GM18519 (cell line): Measurements from ENCODE around the gene HPF1.
"Not testable (repeated sequence)": the region's sequence is repeated elsewhere in the genome, so short reads cannot be mapped to it uniquely, and the experiment has no call there.

Source experiments
- ATAC-seq: cut with Tn5 transposase; IDR thresholded peaks from one replicate; pipeline ENCODE4 v1.9.1; 2021; ENCODE audit warnings: mild to moderate bottlenecking, moderate library complexity; ENCODE audit not compliant: unreplicated experiment, low FRiP score

Gene HPF1

DNA sequence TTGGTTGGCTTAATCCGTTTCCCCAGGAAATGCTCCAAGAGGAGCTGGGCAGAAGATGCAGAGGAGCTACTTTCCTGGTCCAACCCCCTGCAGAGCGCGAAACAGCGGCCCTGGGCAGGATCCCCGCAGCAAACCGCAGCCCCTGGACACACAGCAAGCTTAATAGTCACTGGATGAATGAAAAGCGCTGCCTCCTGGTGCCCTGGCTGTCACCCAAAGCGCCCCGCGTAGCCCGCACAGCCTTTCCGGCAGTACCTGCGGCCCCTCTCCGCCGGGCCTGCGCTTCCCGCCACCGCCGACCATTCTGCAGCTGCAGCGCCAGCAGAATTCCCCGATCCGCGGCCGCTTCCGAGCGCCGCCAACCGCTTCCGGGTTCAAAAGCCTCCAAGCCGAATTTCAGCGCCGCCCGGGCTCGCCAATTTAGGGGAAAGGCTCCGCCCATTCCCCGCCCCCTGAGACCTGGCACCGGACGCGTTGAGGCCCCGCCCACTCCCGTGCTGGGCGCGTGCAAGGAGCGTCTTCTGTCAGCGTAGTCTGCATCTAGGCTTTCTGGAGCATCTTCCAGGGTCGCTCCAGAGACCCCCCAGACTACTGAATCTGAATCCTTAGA lies at the start of gene HPF1:
Gene HPF1, minus strand, starts transcription at position 370 of the 610 bp plus-strand sequence. Its CDS starts 67 bp downstream, at position 303.
- peak; percentile 91 for ATAC-seq

DNA sequence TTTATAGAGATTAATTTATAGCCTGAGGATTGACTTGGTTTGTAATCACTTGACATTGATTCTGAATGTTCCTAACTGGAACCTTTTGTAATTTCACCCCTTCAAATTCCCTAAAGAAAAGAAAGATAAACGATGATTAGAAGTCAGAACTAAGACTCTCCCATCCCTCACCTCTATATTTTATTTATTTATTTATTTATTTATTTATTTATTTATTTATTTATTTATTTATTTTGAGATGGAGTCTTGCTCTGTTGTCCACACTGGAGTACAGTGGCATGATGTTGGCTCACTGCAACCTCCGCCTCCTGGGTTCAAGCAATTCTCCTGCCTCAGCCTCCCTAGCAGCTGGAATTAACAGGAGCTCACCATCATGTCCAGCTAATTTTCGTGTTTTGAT lies 49.0 kb upstream of the HPF1 start:
- ATAC-seq = not testable (repeated sequence)

DNA sequence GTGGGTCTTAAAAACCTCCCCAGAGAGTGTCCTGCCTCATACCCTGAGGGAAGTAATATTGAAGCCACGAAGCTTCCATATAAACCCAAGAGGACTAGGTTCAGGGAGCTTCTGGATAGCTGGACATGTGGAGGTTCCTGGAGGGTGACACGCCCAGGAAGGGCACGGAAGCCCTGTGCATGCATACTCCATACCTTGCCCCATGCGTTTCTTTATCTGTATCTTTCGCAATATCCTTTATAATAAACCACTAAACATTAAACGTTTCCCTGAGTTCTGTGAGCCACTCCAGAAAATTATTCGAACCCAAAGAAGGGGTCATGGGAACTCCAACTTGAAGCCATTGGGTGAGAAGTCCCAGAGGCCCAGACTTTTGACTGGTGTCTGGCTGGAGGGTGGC lies 45.7 kb upstream of the HPF1 start:
- no peak for ATAC-seq

- no peak for ATAC-seq
Observed at GRCh38 chr4:169802873-169803272, 45.1 kb upstream of the HPF1 start.

GRCh38 chr4:169800541-169800940 lies 42.8 kb upstream of the HPF1 start:
- ATAC-seq = no peak

DNA sequence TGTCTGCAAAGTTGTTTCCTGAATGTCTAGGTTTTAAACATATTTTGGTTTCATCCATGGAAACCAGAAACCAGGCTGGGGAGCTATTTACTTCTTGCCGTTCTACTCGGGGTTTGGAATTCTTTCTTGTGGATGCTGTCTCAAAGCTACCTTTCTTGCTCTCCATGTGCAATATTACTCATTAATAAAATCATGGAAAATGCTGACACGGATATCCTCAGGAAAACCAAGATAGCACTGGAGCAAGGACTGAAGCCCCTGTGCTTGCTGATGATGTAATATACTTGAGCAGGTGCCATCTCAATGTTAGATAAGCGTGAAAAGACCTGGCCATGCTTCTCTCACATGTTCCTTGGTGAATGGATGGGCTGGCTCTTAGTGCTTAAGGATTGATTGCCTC lies 41.5 kb upstream of the HPF1 start:
- no peak for ATAC-seq

DNA sequence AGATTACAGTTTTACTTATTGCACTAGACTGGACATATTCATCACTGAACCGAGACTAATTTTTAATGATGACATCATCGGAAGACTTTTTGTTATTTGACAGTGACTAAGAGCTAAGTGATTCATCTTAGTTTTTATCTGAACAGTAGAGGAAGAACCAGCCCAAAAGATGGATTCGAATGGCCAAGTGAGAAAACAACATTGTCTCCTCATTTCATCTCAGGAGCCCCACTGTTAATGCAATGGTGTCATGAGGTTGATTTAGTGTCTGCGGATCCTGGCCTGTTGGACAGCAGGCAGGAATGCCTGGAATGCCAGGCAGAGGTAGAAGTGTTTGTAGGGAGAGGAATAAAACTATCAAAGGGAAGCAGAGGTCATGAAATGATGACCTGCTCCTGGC lies 37.8 kb upstream of the HPF1 start:
- no peak for ATAC-seq

- ATAC-seq = no peak
Observed at GRCh38 chr4:169791527-169792156, 33.9 kb upstream of the HPF1 start.

DNA sequence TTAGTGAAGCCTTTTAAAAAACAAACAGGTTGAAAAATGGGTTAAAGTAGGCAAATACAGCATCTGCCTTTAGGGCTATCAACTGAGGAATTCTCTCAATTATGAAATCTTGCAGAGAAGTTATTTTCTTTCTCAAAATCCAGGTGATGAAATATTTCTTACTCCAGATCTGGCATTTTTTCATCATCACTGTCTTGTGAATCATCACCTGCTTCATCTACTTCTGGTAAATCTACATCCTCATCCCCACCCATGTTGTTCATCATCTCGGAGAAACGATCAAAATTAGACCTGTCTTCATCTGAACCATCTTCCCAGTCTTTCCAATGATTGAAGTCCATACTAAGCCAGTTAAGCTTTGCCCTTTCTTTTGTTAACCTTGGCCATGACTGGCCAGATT lies 33.3 kb upstream of the HPF1 start:
- no peak for ATAC-seq

- ATAC-seq = no peak
Observed at GRCh38 chr4:169774466-169775445, 17.0 kb upstream of the HPF1 start.

GRCh38 chr4:169773889-169774288 lies 16.1 kb upstream of the HPF1 start:
- ATAC-seq = no peak

DNA sequence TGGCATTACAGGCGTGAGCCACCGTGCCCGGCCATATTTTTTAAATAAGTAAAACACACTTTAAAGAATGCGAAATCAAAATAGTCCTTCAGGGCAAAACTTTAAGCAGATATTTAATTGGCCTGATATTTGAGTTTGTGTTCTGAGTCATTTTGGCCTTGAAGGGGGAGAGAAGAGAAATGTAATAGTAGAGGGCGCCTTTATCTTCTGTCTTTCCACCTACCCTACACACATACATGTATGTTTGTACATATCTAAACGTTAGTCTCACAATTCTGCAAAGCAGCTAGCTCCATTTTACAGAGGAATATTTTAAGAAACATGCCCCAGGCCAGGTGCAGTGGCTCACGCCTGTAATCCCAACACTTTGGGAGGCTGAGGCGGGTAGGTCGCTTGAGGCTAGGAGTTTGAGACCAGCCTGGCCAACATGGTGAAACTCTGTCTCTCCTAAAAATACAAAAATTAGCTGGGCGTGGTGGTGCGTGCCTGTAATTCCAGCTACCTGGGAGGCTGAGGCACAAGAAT lies 13.9 kb upstream of the HPF1 start:
- ATAC-seq = not testable (repeated sequence)

- no peak for ATAC-seq
Observed at GRCh38 chr4:169770416-169770815, 12.7 kb upstream of the HPF1 start.

- ATAC-seq = no peak
Observed at GRCh38 chr4:169768385-169768784, 10.6 kb upstream of the HPF1 start.

DNA sequence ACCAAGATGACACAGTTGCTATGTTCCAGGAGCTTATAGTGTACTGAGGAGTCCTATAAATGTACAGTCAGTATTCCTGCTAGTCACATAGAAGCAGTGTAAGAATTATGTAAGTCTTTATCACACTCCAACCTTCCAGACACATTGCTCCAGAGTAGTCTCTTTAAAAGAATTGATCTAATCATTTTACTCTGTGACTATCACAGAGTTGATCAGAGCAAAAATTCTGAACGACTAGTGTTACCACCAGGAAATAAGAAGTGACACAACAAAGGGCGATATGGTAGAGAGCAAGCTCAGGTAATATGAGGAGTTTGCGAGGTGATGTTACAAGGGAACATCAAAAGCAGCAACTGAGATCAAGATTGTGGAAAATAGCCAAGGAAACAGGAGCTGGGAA lies 9.0 kb upstream of the HPF1 start:
- ATAC-seq = no peak

- ATAC-seq = no peak
Observed at GRCh38 chr4:169765835-169766234, 8.1 kb upstream of the HPF1 start.

GRCh38 chr4:169761846-169762245 lies 4.1 kb upstream of the HPF1 start:
- ATAC-seq = no peak

- no peak for ATAC-seq
Observed at GRCh38 chr4:169758401-169758962, 738 bp upstream of the HPF1 start.

DNA sequence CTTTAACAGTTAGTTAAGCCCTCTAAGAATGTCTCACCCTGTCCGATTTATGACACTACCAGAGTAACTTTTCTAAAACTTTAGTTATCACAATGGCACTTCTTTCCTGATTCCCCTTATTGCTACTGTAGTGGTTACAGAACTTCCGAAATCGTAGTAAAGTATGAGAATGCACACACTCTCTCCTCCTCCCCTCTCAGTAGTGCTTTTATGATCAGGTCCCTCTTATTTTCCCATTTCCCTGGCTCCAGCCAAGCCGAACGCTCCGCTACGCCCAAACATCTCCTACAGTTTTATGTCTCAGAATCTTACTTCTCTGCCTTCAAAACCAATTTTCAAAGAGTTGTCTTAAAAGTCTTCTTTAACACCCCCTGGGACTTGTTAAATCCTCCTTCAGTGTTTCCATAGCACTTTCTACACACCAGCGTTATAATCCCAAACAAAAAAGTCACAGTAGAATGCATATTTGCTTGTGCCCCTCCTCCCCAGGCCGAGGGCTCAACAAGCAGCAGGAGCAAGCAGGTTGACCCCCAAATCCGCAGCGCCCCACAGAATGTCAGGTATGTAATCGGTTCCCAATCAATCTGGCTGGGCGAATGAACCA lies 671 bp downstream of the HPF1 start:
- ATAC-seq = peak; percentile 0

DNA sequence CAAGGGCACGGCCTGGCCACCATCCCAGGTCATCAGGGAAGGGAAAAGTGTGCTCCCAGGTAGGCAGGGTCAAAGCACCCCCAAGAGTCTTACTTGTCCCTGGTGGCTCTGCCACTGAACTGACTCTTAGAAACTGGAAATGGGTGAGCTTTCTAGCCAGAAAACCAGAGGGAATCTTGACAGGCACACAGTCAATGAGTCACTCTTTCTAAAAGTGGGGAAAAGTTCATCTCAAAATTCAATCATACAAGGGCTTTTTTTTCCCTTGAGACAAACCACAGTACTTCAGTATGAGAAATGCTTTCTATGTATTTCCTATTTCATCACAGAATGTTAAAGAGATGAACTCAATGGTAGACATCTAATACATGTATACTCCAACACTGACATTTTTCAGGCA lies 12.5 kb downstream of the HPF1 start:
- no peak for ATAC-seq
